DND-41 (cell line): Measurements from ENCODE around the gene PLA2G4B.

ENCODE experiments used
- ATAC-seq: fragments of 200-7000 bp; cut with Tn5 transposase; 3 replicates; pipeline ENCODE4 v1.9.1; 2021; ENCODE audit warnings: low read depth; ENCODE audit not compliant: insufficient read depth
- DNase-seq: peaks from one replicate; pipeline ENCODE4 v3.0.0-alpha.2; 2020
- H2AFZ ChIP-seq: 2 replicates; pipeline ENCODE4 v1.6.0; 2012; ENCODE audit warnings: low read depth, low read length
- H3K27ac ChIP-seq: 2 replicates; pipeline ENCODE4 v1.5.1; 2012; ENCODE audit warnings: low read length, inconsistent platforms
- H3K27me3 ChIP-seq: fragments of 200-600 bp; sonication (generic); 2 replicates; pipeline ENCODE4 v1.6.0; 2012; ENCODE audit warnings: low read length, mild to moderate bottlenecking, inconsistent platforms; ENCODE audit not compliant: insufficient read depth, poor library complexity
- H3K36me3 ChIP-seq: 2 replicates; pipeline ENCODE4 v1.5.1; 2012; ENCODE audit warnings: low read length, inconsistent platforms; ENCODE audit not compliant: insufficient read depth
- H3K4me1 ChIP-seq: 2 replicates; pipeline ENCODE4 v1.5.1; 2012; ENCODE audit warnings: mild to moderate bottlenecking, low read length; ENCODE audit not compliant: insufficient read depth
- H3K4me2 ChIP-seq: 2 replicates; pipeline ENCODE4 v1.6.0; 2012; ENCODE audit warnings: mild to moderate bottlenecking, moderate library complexity, low read length, inconsistent platforms; ENCODE audit not compliant: insufficient read depth
- H3K4me3 ChIP-seq, 2 experiments: fragments of 200-600 bp in 1 of 2; shearing (Covaris generic) in 1 of 2; 2 replicates each; pipeline ENCODE4 v1.5.1; 2012 to 2016; ENCODE audit warnings: inconsistent platforms in 2 of 2, low read length in 2 of 2, mild to moderate bottlenecking in 2 of 2, low read depth in 1 of 2, moderate library complexity in 1 of 2
- H3K79me2 ChIP-seq: 2 replicates; pipeline ENCODE4 v1.6.0; 2012; ENCODE audit warnings: low read length, inconsistent platforms; ENCODE audit not compliant: insufficient read depth
- H3K9ac ChIP-seq: 2 replicates; pipeline ENCODE4 v1.6.0; 2012; ENCODE audit warnings: low read depth, mild to moderate bottlenecking, inconsistent platforms, low read length, moderate library complexity
- H3K9me3 ChIP-seq: 2 replicates; pipeline ENCODE4 v1.5.1; 2012; ENCODE audit warnings: low read length, moderate library complexity, mild to moderate bottlenecking, inconsistent platforms; ENCODE audit not compliant: insufficient read depth, severe bottlenecking
- H4K20me1 ChIP-seq: 2 replicates; pipeline ENCODE4 v1.6.0; 2012; ENCODE audit warnings: low read length; ENCODE audit not compliant: insufficient read depth
- CTCF ChIP-seq: IDR thresholded peaks from 2 replicates; pipeline ENCODE4 v1.5.1; 2012; ENCODE audit warnings: borderline replicate concordance, low read length, moderate library complexity, mild to moderate bottlenecking; ENCODE audit not compliant: poor library complexity, severe bottlenecking; ENCODE audit errors: extremely low read depth
- EZH2 ChIP-seq: IDR thresholded peaks from 3 replicates; pipeline ENCODE4 v1.6.1; 2012; ENCODE audit warnings: borderline replicate concordance, low read depth, mild to moderate bottlenecking, moderate library complexity, low read length, inconsistent platforms; ENCODE audit not compliant: severe bottlenecking

PLA2G4B gene

GRCh38 chr15:41893422-41894250 is 55.0 kb downstream of the PLA2G4B start, which contains the start of gene SPTBN5:
Gene SPTBN5, minus strand, starts transcription at chr15:41894053. Its CDS starts 556 bp downstream, at chr15:41893497.
- H2AFZ ChIP-seq = no peak within 1 kb of the TSS
- H3K79me2 ChIP-seq = no peaks in the 10 kb centered on the region
- no peaks in the 10 kb centered on the region for H3K27me3 ChIP-seq
- no peaks in the 10 kb centered on the region for H3K36me3 ChIP-seq
- H3K27ac ChIP-seq = no peak within 1 kb of the TSS
- TF ChIP-seq CTCF = no peak
- TF ChIP-seq EZH2 = no peak
- H3K9me3 ChIP-seq = no peaks in the 10 kb centered on the region
- H4K20me1 ChIP-seq = no peaks in the 10 kb centered on the region
- no peaks in the 10 kb centered on the region for H3K4me1 ChIP-seq
- no peak within 1 kb of the TSS for H3K4me2 ChIP-seq
- ATAC-seq = no peak
- no peak for DNase-seq
- no peak within 1 kb of the TSS for H3K9ac ChIP-seq
- H3K4me3 ChIP-seq = no peak within 1 kb of the TSS

GRCh38 chr15:41894251-41894790 is 55.7 kb downstream of the PLA2G4B start:
- TF ChIP-seq CTCF (no peak), EZH2 (no peak)
- no peak overlapping the region for H3K9ac ChIP-seq
- H3K79me2 ChIP-seq = no peaks in the 10 kb centered on the region
- no peaks in the 10 kb centered on the region for H3K4me1 ChIP-seq
- H4K20me1 ChIP-seq = no peaks in the 10 kb centered on the region
- DNase-seq (no peak), ATAC-seq (no peak)
- no peaks in the 10 kb centered on the region for H3K36me3 ChIP-seq
- no peak overlapping the region for H3K4me2 ChIP-seq
- no peaks in the 10 kb centered on the region for H3K9me3 ChIP-seq
- no peak overlapping the region for H3K4me3 ChIP-seq
- no peak overlapping the region for H3K27ac ChIP-seq
- no peaks in the 10 kb centered on the region for H3K27me3 ChIP-seq
- no peak overlapping the region for H2AFZ ChIP-seq

- no peak overlapping the region for H3K9ac ChIP-seq
- DNase-seq = peak; percentile 49
Measured at GRCh38 chr15:41894791-41895463, 56.3 kb downstream of the PLA2G4B start.

More at GRCh38 chr15:41894791-41895463, 56.3 kb downstream of the PLA2G4B start:
- no peaks in the 10 kb centered on the region for H3K79me2 ChIP-seq
- TF ChIP-seq EZH2 (no peak), CTCF (no peak)
- no peaks in the 10 kb centered on the region for H3K9me3 ChIP-seq
- no peak overlapping the region for H2AFZ ChIP-seq
- peaks cover 2% of the 10 kb centered on the region; the same call in 1 of the 2 replicates for H3K4me1 ChIP-seq
- no peak overlapping the region for H3K27ac ChIP-seq
- no peak overlapping the region for H3K4me2 ChIP-seq
- no peaks in the 10 kb centered on the region for H3K36me3 ChIP-seq
- H3K27me3 ChIP-seq = no peaks in the 10 kb centered on the region
- peak; percentile 87 for ATAC-seq
- H3K4me3 ChIP-seq = no peak overlapping the region
- no peaks in the 10 kb centered on the region for H4K20me1 ChIP-seq
